ENCODE results near the gene FMC1. TPM values are rescaled to one million over a fixed set of nuclear protein-coding genes. Genes with fewer than 3 reads are reported as not detected.

FMC1 gene
- total RNA-seq, 1 donor from 2014 or later: 6.0 TPM

DNA sequence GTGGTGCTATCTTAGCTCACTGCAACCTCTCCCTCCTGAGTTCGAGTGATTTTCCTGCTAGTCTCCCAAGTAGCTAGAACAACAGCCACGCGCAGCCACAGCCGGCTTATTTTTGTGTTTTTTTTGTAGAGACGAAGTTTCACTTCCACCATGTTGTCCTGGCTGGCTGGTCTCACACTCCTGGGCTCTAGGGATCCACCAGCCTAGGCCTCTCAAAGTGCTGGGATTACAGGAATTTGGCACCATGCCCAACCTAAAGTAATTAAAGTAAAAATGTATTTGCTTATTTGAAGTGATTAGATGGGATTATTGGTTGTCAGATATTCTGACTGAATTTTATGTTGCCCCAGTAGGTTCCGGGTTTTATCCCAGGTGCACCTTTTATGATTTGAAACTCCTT is 41.3 kb downstream of the FMC1 start:
- H3K4me3 ChIP-seq (ENCODE audit: low read depth, low read length): no peak overlapping the region
- DNase-seq (ENCODE audit: low read depth): no peak

DNA sequence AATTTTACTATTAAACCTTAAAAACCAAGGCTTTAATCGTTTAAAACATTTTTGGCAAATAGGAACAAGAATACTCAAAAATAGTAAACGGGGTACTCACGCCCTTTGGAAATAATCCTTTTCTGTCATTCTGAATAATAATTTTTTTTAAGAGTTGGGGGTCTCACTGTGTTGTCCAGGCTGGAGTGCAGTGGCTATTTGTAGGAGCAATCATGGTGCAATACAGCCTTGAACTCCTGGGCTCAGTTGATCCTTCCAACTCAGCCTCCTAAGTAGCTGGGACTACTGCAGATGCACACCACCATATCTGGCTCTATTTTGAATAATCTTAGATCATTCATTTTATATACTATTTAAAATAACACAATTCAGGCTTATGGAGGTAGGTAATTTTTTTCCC is 43.5 kb downstream of the FMC1 start:
- DNase-seq (ENCODE audit: low read depth): no peak
- TF ChIP-seq, protein P1, sequence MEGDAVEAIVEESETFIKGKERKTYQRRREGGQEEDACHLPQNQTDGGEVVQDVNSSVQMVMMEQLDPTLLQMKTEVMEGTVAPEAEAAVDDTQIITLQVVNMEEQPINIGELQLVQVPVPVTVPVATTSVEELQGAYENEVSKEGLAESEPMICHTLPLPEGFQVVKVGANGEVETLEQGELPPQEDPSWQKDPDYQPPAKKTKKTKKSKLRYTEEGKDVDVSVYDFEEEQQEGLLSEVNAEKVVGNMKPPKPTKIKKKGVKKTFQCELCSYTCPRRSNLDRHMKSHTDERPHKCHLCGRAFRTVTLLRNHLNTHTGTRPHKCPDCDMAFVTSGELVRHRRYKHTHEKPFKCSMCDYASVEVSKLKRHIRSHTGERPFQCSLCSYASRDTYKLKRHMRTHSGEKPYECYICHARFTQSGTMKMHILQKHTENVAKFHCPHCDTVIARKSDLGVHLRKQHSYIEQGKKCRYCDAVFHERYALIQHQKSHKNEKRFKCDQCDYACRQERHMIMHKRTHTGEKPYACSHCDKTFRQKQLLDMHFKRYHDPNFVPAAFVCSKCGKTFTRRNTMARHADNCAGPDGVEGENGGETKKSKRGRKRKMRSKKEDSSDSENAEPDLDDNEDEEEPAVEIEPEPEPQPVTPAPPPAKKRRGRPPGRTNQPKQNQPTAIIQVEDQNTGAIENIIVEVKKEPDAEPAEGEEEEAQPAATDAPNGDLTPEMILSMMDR (conservative IDR thresholded peaks at IDR 0.05; ENCODE audit: low read depth, low read length): no peak
- no peak overlapping the region for H3K4me3 ChIP-seq (ENCODE audit: low read depth, low read length)

More for the DNA sequence above, 41.3 kb downstream of the FMC1 start:
- TF ChIP-seq, protein P1 (conservative IDR thresholded peaks at IDR 0.05; ENCODE audit: low read depth, low read length): no peak

DNA sequence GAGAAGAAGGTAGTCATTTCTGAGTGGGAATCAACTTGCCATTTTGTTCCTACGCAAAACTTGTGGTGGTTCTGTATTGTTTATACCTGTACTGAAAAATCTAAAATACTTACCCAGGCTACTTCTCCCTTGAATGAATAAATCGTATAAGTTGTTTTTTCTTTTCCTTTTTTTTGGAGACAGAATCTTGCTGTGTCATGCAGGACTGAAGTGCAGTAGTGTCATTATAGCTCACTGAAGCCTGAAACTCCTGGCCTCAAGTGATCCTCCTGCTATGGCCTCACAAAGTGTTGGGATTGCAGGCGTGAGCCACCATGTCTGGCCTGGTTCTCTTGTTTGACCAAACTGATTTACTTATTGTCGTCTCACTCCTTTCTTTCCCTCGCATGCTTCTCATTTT is 46.5 kb downstream of the FMC1 start:
- no peak overlapping the region for H3K4me3 ChIP-seq (ENCODE audit: low read depth, low read length)
- no peak for DNase-seq (ENCODE audit: low read depth)
- TF ChIP-seq, protein P1 (conservative IDR thresholded peaks at IDR 0.05; ENCODE audit: low read depth, low read length): no peak

DNA sequence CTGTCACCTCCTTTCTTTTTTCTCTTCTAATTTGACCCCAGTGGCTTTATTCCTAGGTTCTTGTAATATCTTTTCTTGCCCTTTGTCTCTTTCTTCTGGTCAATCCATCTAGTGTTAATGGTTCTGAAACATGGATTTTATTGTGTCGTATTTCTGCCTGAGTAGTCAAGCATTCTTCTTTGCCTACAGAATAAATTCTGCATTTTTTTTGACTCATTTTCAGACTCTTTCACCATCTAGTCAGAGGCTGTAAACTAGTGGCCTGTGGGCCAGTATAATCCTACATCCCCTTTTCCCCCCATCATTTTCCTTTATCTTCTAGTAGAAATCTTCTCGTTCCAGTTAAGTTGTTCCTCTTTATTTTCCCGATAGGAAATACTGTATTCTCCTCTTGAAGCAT is 48.0 kb downstream of the FMC1 start:
- no peak for DNase-seq (ENCODE audit: low read depth)
- no peak overlapping the region for H3K4me3 ChIP-seq (ENCODE audit: low read depth, low read length)
- TF ChIP-seq, protein P1 (conservative IDR thresholded peaks at IDR 0.05; ENCODE audit: low read depth, low read length): no peak

DNA sequence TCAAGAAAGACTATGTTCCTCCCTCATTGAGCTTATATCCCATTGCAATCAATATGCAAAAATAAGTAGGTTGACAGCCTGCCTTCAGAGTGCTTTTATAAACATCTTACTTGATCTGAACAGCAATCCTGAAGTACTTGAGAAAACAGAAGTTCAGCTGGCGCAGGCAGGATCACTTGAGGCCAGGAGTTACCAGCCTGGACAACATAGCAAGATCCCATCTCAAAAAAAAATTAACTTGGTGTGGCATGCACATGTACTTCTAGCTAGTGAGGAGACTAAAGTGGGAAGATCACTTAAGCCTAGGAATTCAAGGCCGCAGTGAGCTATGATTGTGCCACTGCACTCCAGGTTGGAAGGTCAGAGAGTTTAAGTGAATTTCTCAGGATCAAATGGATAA is 48.6 kb downstream of the FMC1 start:
- TF ChIP-seq, protein P1 (conservative IDR thresholded peaks at IDR 0.05; ENCODE audit: low read depth, low read length): no peak

DNA sequence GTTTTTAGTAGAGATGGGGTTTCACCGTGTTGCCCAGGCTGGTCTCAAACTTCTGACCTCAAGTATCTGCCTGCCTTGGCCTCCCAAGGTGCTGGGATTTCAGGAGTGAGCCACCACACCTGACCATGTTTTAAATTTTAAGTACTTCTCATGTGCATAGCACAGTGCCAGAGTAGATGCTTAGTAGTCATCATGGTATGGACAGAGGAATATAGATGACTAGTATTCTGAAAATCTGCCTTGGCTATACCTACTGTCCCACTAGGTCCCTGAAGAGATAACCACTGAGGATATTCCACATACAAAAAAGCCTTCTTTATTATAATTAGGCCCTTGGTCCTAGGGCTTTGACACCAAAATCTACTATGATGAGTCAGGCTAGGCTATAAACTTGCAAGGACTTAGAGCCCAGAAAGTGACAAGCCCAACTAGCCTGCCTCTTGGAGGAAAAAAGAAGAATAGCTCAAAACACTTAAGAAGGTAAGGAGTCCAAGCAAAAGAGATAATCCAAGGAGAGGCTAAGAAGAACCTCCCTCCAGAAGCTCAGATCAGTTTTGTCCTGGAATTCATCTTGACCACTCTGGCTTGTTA is 52.6 kb downstream of the FMC1 start:
- DNase-seq (ENCODE audit: low read depth): no peak
- TF ChIP-seq, protein P1 (conservative IDR thresholded peaks at IDR 0.05; ENCODE audit: low read depth, low read length): no peak
- H3K4me3 ChIP-seq (ENCODE audit: low read depth, low read length): no peak overlapping the region

More for the DNA sequence above, 48.6 kb downstream of the FMC1 start:
- H3K4me3 ChIP-seq (ENCODE audit: low read depth, low read length): no peak overlapping the region
- DNase-seq (ENCODE audit: low read depth): no peak

DNA sequence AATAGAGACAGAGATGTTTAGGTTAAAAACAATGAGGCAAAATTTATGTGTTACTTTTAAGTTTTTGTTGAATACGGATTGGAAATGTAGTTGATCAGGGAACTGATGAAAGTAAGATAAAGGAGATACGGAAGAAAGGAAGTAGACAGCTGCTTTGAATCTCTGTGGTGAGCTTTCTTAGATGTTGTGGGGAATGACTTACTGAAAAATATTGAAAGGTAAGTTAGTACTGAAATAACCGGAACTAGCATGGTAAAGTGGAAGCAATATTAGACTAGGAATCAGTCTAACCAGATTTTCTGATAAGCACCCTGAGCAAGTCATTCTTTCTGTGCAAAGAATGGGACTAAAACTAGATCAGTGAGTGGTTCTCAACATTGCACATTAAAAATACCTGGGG is 53.4 kb downstream of the FMC1 start:
- TF ChIP-seq, protein P1 (conservative IDR thresholded peaks at IDR 0.05; ENCODE audit: low read depth, low read length): no peak
- no peak for DNase-seq (ENCODE audit: low read depth)
- no peak overlapping the region for H3K4me3 ChIP-seq (ENCODE audit: low read depth, low read length)
